ENCODE measurements around the gene TRIB2.

Gene TRIB2

DNA sequence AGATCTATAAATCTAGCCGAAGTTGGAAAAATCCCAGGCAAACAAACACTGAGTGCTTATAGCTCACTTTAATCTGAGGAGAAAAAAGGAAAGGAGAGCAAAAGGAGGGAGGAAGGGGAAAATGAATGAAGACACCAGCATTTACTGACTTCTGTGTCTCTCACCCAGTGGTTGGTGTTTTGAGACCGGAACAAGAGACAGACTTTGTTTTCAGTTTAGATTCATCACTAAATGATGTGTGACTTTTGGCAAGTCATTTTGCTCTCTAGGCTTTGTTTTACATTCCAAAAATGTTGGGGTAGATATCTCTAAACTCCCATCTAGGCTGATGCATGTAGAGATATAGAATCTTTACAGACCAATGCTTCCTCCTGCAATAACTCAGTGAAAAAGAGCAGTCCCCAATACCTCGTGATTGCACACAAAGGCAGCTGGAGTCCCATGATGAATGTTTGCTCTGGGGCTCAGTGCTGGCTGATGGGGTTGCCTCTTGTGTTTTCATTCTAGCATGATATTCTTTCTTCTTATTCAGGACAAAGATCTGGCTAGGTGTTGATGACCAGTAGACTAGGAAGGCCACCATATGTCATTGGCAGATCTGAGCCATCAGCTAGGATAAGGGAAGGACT, 51.4 kb downstream of the TRIB2 start:
- TF ChIP-seq FOXP2 (optimal IDR thresholded peaks at IDR 0.05; ENCODE audit: control extremely low read depth, extremely low read length, insufficient read depth) (no peak), POLR2AphosphoS5 (IDR thresholded peaks at IDR 0.05; ENCODE audit: borderline replicate concordance, low read depth, low read length) (no peak)
- DNase-seq (ENCODE audit: low read depth, low spot score): no peak

DNA sequence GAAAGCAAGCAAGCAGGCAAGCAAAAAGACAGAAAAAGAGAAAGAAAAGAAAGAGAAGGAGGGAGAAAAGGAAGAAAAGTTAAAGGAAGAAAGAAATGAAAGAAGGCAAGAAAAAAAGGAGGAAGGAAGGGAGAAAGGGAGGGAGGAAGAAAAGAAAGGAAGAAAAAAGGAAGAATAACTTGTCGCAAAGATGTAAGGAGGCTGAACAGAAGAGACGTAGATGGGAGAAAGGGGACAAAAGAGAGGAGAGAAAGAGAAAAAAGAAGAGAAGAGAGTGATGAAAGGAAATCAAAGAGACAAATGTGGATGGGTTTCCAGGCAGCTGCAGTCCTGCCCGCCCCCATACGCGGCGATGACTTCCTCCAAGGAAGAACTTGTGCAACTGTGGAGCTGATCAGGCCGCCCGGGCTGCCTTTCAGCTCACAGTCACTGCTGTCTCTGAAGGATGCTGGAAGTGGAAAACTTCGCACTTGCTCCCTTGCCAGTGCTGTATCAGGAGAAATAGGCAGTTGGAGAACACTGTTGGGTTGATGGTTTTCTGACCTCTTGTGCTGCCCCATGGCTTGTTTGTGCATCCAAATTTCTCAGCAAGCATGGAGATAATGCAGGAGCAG, 52.9 kb downstream of the TRIB2 start:
- DNase-seq (ENCODE audit: low read depth, low spot score): no peak
- Histone ChIP-seq H3K9ac (ENCODE audit: insufficient read length) (no peak overlapping the region), H3K9me3 (ENCODE audit: low read depth, low read length) (no peaks in the 10 kb centered on the region), H3K27ac (no peak overlapping the region), H3K36me3 (ENCODE audit: insufficient read depth, low read length) (no peaks in the 10 kb centered on the region), H3K4me3 (no peak overlapping the region)
- TF ChIP-seq POLR2AphosphoS5 (IDR thresholded peaks at IDR 0.05; ENCODE audit: borderline replicate concordance, low read depth, low read length): no peak
- no peak for TF ChIP-seq FOXP2 (optimal IDR thresholded peaks at IDR 0.05; ENCODE audit: control extremely low read depth, extremely low read length, insufficient read depth)
- no peak for TF ChIP-seq EZH2 (IDR thresholded peaks at IDR 0.05)

More for the DNA sequence above, 51.4 kb downstream of the TRIB2 start:
- H3K36me3 ChIP-seq (ENCODE audit: insufficient read depth, low read length): no peaks in the 10 kb centered on the region
- no peaks in the 10 kb centered on the region for H3K9me3 ChIP-seq (ENCODE audit: low read depth, low read length)
- no peak overlapping the region for H3K9ac ChIP-seq (ENCODE audit: insufficient read length)
- no peak overlapping the region for H3K4me3 ChIP-seq
- no peak overlapping the region for H3K27ac ChIP-seq

DNA sequence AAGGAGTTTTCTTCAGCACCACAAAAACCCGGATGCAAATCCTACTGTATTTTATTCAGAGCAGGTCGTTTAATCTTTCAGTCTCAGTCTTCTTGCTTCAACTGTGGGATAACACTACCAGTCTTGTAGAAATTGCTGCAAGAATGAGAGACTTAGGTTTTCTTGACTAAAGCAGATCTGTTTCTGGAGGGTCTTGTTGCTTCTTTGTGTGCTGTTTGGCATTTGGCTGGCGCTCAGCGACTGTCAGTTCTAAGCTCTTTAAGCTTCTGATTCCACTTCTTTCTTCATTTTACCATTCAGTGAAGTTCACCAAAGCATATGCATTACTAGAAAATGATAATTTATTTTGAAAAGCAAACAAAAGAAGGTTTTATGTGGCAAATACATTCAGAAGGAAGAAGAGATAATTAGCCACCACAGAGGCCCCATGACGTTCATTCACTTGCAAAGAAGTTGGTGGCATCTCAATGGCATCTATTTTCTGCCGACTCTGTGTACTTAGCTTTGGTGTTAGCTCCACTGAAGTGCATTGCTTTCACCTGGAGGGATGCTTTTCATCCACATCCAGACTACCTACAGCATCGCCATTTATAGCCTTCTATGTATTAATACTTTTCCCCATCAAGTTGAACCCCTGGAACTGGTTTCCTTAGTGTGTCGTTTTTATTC, 53.7 kb downstream of the TRIB2 start:
- Histone ChIP-seq H3K27ac (no peak overlapping the region), H3K9ac (ENCODE audit: insufficient read length) (no peak overlapping the region), H3K9me3 (ENCODE audit: low read depth, low read length) (no peaks in the 10 kb centered on the region), H3K4me3 (no peak overlapping the region), H3K36me3 (ENCODE audit: insufficient read depth, low read length) (no peaks in the 10 kb centered on the region)
- TF ChIP-seq POLR2AphosphoS5 (IDR thresholded peaks at IDR 0.05; ENCODE audit: borderline replicate concordance, low read depth, low read length) (no peak), EZH2 (IDR thresholded peaks at IDR 0.05) (no peak), FOXP2 (optimal IDR thresholded peaks at IDR 0.05; ENCODE audit: control extremely low read depth, extremely low read length, insufficient read depth) (no peak)
- DNase-seq (ENCODE audit: low read depth, low spot score): no peak

- H3K9me3 ChIP-seq (ENCODE audit: low read depth, low read length): no peaks in the 10 kb centered on the region
- TF ChIP-seq POLR2AphosphoS5 (IDR thresholded peaks at IDR 0.05; ENCODE audit: borderline replicate concordance, low read depth, low read length): no peak
- TF ChIP-seq FOXP2 (optimal IDR thresholded peaks at IDR 0.05; ENCODE audit: control extremely low read depth, extremely low read length, insufficient read depth): no peak
- TF ChIP-seq EZH2 (IDR thresholded peaks at IDR 0.05): no peak
- H3K36me3 ChIP-seq (ENCODE audit: insufficient read depth, low read length): no peaks in the 10 kb centered on the region
These were observed 54.4 kb downstream of the TRIB2 start for GRCh38 chr2:12771154-12771553.

GRCh38 chr2:12773586-12774394, 57.1 kb downstream of the TRIB2 start:
- TF ChIP-seq EZH2 (IDR thresholded peaks at IDR 0.05) (no peak), FOXP2 (optimal IDR thresholded peaks at IDR 0.05; ENCODE audit: control extremely low read depth, extremely low read length, insufficient read depth) (no peak), POLR2AphosphoS5 (IDR thresholded peaks at IDR 0.05; ENCODE audit: borderline replicate concordance, low read depth, low read length) (no peak)
- Histone ChIP-seq H3K4me3 (peak overlapping the region; percentile 23; the same call in 1 of the 2 replicates), H3K9me3 (ENCODE audit: low read depth, low read length) (no peaks in the 10 kb centered on the region), H3K27ac (peak overlapping the region; percentile 14; the same call in 1 of the 2 replicates), H3K9ac (ENCODE audit: insufficient read length) (no peak overlapping the region), H3K36me3 (ENCODE audit: insufficient read depth, low read length) (no peaks in the 10 kb centered on the region)
- no peak for DNase-seq (ENCODE audit: low read depth, low spot score)

More at GRCh38 chr2:12771154-12771553, 54.4 kb downstream of the TRIB2 start:
- no peak overlapping the region for H3K27ac ChIP-seq
- no peak overlapping the region for H3K4me3 ChIP-seq
- DNase-seq (ENCODE audit: low read depth, low spot score): no peak
- H3K9ac ChIP-seq (ENCODE audit: insufficient read length): no peak overlapping the region

- peak; percentile 30 for DNase-seq (ENCODE audit: low read depth, low spot score)
- H3K4me3 ChIP-seq: peak overlapping the region; percentile 23; the same call in 1 of the 2 replicates
- no peak overlapping the region for H3K9ac ChIP-seq (ENCODE audit: insufficient read length)
- TF ChIP-seq EZH2 (IDR thresholded peaks at IDR 0.05) (no peak), FOXP2 (optimal IDR thresholded peaks at IDR 0.05; ENCODE audit: control extremely low read depth, extremely low read length, insufficient read depth) (no peak), POLR2AphosphoS5 (IDR thresholded peaks at IDR 0.05; ENCODE audit: borderline replicate concordance, low read depth, low read length) (no peak)
- peak overlapping the region; percentile 14; the same call in 1 of the 2 replicates for H3K27ac ChIP-seq
- no peaks in the 10 kb centered on the region for H3K36me3 ChIP-seq (ENCODE audit: insufficient read depth, low read length)
- no peaks in the 10 kb centered on the region for H3K9me3 ChIP-seq (ENCODE audit: low read depth, low read length)
These were observed 57.6 kb downstream of the TRIB2 start for GRCh38 chr2:12774395-12774727.

GRCh38 chr2:12776521-12776961, 59.8 kb downstream of the TRIB2 start:
- H3K27ac ChIP-seq: no peak overlapping the region
- TF ChIP-seq FOXP2 (optimal IDR thresholded peaks at IDR 0.05; ENCODE audit: control extremely low read depth, extremely low read length, insufficient read depth): no peak
- TF ChIP-seq POLR2AphosphoS5 (IDR thresholded peaks at IDR 0.05; ENCODE audit: borderline replicate concordance, low read depth, low read length): no peak
- no peak for TF ChIP-seq EZH2 (IDR thresholded peaks at IDR 0.05)
- H3K4me3 ChIP-seq: no peak overlapping the region

GRCh38 chr2:12778369-12778768, 61.6 kb downstream of the TRIB2 start:
- no peak overlapping the region for H3K4me3 ChIP-seq
- no peak overlapping the region for H3K9ac ChIP-seq (ENCODE audit: insufficient read length)
- no peak for TF ChIP-seq EZH2 (IDR thresholded peaks at IDR 0.05)
- TF ChIP-seq FOXP2 (optimal IDR thresholded peaks at IDR 0.05; ENCODE audit: control extremely low read depth, extremely low read length, insufficient read depth): no peak
- no peak for TF ChIP-seq POLR2AphosphoS5 (IDR thresholded peaks at IDR 0.05; ENCODE audit: borderline replicate concordance, low read depth, low read length)
- H3K9me3 ChIP-seq (ENCODE audit: low read depth, low read length): no peaks in the 10 kb centered on the region
- H3K36me3 ChIP-seq (ENCODE audit: insufficient read depth, low read length): no peaks in the 10 kb centered on the region
- no peak overlapping the region for H3K27ac ChIP-seq
- no peak for DNase-seq (ENCODE audit: low read depth, low spot score)

More at GRCh38 chr2:12776521-12776961, 59.8 kb downstream of the TRIB2 start:
- Histone ChIP-seq H3K36me3 (ENCODE audit: insufficient read depth, low read length) (no peaks in the 10 kb centered on the region), H3K9me3 (ENCODE audit: low read depth, low read length) (no peaks in the 10 kb centered on the region), H3K9ac (ENCODE audit: insufficient read length) (no peak overlapping the region)
- DNase-seq (ENCODE audit: low read depth, low spot score): no peak
